Dedifferentiated amniotic fluid mesenchymal stem cell (primary cell): ENCODE measurements around the gene ACTL10.

Experiments used
- DNase-seq: peaks from one replicate; pipeline ENCODE4 v3.0.0-alpha.2; 2016; ENCODE audit errors: extremely low spot score

The ACTL10 gene

DNA sequence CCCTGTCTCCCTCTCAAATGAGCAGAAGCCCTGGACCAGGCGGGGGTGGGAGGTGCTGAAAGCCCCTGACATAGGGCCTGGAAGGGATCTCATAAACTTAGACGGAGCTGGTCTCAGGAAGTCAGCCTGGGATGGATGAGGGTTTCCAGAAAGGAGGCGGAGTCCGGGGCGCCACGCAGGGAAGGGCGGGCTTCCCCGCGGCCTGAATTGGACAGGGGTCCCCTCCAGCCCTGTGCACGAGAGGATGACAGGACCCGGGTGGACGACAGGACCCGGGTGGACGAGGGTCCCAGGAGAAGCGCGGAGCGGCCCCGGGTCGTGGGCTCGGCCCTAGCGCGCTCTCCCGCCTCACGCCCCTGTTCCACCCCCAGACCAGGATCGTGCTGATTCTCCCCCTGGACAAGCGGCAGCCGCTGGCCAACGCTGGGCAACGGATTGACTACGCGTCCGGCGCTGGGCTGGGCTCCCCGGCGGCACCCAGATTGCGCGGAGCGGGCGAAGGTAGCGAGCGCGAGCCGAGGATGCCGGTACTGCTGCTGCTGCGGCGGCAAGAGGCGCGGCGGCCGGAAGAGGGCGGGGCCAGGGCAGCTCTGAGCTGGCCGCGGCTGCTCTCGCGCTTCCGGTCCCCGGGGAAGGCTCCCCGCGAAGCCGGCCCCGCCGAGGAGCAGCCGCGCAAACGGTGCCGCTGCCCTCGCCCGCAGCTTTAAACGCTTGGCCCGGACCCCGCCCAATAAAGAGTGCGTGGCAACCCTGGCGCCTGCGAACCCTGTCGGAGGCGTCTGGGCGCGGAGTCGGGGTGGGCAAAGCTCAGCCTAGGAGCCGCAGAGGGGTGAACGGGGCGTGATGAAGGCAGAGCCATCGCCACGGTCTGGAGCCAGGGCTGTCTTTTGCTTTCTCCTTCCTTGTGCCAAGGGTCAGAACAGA lies 3.3 kb upstream of the ACTL10 start:
- peak; percentile 72 for DNase-seq

- no peak for DNase-seq
These were observed 2.5 kb upstream of the ACTL10 start for GRCh38 chr20:33664085-33664761.

GRCh38 chr20:33664762-33665144 lies 2.0 kb upstream of the ACTL10 start:
- DNase-seq = no peak

- no peak for DNase-seq
These were observed 517 bp downstream of the ACTL10 start for GRCh38 chr20:33667245-33667675.

DNA sequence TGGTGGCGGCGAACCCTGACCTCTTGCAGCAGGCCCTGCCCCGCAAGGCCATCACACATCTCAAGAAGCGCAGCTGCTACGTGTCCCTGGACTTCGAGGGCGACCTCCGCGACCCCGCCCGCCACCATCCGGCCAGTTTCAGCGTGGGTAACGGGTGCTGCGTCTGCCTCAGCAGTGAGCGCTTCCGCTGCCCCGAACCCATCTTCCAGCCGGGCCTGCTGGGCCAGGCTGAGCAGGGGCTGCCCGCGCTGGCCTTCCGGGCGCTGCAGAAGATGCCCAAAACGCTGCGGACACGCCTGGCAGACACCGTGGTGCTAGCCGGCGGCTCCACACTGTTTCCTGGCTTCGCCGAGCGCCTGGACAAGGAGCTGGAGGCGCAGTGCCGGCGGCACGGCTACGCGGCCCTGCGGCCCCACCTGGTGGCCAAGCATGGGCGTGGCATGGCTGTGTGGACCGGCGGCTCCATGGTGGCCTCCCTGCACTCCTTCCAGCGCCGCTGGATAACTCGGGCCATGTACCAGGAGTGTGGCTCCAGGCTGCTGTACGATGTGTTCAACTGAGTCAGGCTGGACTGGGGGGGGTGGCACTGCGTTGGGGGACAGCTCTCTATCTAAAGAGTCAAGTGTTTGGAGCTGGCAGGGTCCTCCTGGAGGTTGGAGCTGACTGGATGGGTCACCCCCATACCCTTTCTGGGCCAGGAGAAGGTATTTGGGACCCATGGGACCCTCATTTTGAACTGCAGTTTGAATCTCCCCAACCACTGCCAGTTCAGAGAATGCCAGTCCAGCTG lies 1.1 kb downstream of the ACTL10 start:
- DNase-seq = peak; percentile 63

DNA sequence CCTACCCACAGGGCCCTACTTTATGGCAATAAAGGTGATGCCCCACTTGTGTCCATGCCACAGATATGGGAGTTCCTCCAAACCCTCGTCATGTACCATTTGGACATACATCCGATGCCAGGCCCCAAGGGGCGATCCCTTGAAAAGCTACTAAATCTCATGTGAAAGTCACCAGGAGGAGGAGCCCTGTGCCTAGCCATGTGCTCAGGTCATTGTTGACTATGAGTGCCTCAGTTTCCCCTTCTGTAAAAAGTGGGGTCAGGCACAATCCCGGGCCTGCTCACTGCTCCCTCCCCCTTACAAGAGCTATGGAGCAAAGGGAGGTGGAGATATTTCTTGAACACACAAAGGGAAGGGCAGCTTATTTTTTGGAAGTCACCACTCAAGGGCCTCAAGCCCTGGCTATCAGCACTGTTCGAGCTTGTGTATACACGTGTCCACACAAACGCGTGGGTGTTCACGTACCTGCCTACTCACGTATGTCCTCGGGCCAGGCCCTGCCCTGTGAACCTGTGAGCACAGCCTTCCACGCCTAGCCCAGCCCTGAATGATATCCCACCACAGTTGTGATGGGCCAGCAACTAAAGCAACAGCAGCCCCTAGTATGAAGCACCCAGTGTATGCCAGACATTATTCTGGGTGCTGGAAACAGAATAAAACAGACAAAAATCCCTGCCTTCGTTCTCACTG lies 1.9 kb downstream of the ACTL10 start:
- no peak for DNase-seq

GRCh38 chr20:33669224-33669623 lies 2.5 kb downstream of the ACTL10 start:
- DNase-seq = no peak

DNA sequence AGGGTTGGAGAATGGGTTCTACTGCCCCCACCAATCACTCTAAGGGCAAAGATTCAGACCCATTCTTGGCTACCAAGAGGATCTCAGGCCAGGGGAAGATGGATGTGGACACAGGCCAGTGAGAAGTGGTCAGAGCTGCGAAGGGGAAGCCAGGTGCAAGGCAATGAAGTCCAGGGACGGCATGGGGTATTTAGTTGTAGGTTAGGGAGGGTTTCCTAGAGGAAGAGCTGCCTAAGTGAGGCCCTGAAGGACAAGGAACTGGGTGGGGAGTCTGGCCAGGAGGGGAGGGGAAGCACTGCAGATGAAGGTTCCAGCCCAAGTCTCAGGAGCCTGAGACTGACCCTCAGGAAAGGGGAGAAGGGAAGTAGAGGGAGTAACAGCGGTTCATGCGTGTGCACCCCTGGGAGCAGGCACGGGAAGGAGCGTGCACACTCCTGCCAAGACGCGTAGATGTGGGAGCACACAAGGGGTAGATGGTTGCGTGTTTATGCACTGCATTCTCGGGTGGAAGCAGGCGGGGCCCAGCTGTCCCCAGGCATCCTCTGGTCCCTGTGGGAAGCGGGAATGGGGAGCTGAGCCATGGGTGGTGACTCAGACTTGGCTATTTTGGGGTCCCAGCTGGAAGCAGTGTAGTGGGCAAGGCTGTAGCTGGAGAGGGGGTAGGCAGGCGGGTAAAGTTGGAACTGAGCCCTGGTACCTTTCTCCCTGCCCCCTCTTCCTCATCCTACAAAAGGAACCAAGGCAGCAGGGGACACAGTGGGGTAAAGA lies 3.3 kb downstream of the ACTL10 start:
- no peak for DNase-seq

- no peak for DNase-seq
These were observed 4.2 kb downstream of the ACTL10 start for GRCh38 chr20:33670715-33671499.

DNA sequence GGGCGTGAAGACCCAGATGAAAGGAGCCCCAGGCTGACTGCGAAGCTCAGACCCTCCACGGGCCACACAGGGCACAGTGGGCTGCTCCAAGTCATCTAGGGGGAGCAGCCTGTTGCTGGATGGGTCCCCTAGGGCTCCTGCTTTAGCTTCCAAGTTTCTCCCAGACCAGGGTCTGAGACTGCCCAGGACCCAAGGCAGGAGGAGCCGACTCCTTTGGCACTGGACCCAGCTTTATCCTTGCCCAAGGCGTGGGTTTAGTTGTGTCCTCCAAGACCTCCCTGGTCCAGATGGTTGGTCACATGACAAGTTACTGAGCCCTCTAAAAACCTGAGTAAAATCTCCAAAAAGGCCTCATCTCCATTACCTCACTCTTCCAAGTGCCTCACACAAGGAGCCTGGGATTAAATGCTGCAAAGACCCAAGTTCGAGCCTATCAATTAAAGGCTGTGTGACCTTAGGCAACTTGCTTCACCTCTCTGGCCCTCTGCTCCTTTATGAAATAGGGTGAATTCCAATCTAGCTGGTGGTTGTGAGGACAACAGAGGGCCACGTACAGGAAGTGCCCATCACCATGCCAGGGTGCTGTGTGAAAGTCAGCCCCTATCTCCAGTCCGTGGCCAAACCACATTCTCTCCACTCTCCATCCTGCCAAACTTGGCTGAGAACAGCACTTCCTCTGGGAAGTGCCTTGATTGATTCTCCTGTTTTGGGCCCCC lies 5.0 kb downstream of the ACTL10 start:
- DNase-seq = no peak

DNA sequence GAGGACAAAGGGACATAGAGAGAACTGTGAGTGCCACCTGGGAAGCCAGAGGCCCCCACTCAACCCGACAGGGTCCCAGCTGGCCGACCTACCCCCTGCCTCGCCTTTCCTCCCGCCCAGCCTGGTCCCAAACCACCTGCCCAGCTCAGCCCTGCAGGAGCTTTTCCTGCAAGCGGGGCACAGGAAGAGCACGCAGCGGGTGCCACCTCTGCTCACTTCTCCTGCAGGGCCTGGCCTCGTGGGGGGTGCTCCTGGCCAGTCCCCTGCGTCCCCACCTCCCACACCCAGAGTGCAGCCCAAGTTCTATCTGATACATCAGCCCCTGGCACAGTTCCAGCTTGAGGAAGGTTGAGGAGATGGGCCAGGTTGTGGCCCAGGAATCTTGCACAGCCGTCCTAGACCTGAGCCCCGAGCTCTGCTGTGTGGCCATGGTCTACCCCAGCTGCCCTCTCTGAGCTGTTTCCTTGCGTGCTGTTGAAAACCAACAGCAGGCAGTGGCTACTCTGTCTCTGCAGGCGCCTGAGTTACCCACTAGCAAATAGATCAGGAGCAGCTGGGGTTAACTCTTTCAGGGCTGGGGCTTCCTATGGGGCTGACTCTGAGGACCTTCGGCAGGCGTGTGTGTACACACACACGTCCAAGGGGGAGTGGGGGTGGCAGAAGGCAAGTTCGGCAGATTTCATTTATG lies 5.8 kb downstream of the ACTL10 start:
- no peak for DNase-seq

GRCh38 chr20:33673114-33673409 lies 6.3 kb downstream of the ACTL10 start:
- DNase-seq = no peak

DNA sequence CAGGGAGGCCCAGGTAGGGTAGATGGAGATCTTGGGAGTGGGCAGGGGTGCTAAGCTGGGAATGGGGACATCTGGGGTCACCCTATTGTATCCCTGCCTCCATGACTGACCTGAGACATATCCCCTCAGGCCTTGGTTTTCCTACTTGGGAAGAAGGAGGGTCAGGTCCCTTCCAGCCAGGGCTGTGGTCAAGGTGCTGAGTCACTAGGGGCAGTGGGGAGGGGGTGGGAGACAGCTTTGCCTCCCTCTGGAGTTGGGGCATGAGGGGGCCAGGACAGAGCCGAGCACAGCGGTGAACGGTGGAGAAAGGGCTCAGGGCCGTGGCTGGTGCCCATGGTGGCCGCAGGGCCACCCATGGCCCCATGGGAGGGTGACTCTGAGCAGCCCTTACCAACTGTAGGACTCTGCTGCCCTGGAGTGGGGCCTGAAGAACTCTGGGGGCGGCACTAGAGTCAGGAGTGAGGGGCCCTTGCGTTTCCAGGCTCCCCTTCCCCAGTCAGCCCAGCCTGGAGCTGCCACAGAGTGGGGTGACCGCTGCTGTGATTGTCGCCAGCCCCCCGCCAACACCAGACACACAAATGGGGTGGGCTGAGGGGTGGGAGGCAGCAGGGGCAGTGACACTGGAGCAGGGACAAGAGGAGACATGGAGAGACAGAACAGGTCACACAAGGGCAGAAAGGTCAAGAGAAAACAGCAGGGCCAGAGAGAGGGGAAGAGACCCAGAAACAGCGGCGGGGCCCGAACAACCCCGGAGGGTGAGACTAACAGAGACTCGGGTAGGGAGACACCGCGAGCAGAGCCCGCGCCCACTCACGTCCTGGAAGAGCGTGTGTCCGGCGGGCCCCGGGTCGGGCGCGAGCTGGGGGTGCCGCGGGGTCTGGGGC lies 6.9 kb downstream of the ACTL10 start:
- no peak for DNase-seq

- DNase-seq = peak; percentile 30
These were observed 7.8 kb downstream of the ACTL10 start, which contains the start of gene NECAB3 for GRCh38 chr20:33674294-33675135. Gene NECAB3, minus strand, starts transcription at chr20:33674428. Its CDS starts 76 bp downstream, at chr20:33674352.

DNA sequence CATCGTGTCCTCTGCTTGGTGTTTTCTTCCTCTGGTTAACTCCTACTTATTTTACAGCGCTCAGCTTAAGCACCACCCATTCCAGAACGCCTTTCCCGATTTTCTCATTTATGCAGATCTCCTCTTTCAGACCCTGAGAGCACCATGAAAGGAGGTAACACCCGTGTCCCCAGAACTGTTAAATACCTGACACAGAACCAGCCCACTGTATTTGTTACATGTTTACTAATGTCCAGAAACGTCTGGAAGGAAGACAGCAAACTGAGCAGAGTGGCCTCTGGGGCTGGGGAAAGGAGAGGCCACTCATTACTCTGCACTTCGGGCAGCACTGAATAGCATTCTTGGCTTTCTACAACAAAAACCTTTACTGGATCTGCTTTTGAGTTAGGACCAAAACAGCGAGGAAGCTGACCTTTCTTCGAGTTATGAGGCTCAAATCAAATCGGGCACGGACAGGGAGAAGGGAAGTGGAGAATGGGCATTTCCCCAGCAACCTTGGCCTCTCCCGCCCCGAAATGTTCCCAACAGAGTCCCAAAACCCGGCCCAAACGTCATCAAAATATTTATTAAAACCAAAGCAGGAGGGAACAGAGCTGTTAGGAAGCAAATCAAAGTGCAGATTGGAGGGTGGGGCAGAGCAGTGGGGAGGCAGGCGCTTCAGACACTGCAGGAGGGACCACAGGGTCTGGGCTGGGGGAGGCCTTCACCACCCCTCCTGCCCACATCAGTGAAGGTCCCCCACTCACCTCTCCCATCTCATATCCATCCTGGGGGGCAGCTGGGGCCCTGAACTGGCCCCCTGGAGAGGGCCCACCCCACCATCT lies 8.6 kb downstream of the ACTL10 start:
- DNase-seq = no peak

DNA sequence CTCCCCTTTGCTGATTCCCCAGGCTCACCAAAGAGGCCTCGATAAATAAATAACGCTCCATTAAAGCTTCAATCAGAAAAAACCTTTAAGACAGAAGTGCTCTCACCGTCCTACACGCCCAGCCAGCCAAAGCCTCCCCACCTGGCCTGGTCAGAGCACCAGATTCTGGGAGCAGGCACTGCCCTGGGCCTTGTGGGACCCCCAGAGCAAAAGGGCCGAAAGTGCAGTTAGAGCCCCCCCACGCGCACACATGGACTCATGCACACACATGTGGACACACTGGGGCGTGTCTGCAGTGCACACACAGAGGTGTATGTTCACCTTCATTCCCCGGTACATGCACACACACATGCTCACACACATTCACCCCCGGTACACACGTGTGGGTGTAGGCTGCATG lies 9.4 kb downstream of the ACTL10 start:
- no peak for DNase-seq
